T-cell (primary cell): ENCODE data around the gene NKX1-1. TPM values are rescaled to one million over a fixed set of nuclear protein-coding genes. Genes with fewer than 3 reads are reported as not detected.

ENCODE experiments used
- ATAC-seq, 4 experiments: fragments of 200-7000 bp in 3 of 4; fragments of 150-1000 bp in 1 of 4; cut with Tn5 transposase; replicated peaks in 1 of 4; 1 replicate in 3 of 4; 2 replicates in 1 of 4; pipeline ENCODE4 v1.10.0; 2021; ENCODE audit warnings: moderate library complexity in 3 of 4, mild to moderate bottlenecking in 2 of 4, moderate number of reproducible peaks in 1 of 4
- CTCF ChIA-PET, 2 donors: fragments of 300-600 bp; sonication (Branson Sonifier 250); formaldehyde crosslinking; loops; one replicate each; lab custom pipeline; 2022; ENCODE audit warnings: antibody characterized with exemption in 2 of 2; lab: Charles Lee
- POLR2A ChIA-PET, 2 donors: fragments of 300-600 bp; sonication (Branson Sonifier 250); formaldehyde crosslinking; loops; one replicate each; lab custom pipeline; 2022; ENCODE audit warnings: antibody characterized with exemption in 2 of 2; lab: Charles Lee
- DNase-seq, 35 experiments: peaks; one replicate each; pipeline versions ENCODE4 v3.0.0 to v3.0.0-alpha.2; 2013 to 2023
- H3K27ac ChIP-seq: one replicate; pipeline ENCODE4 v1.5.1; 2013; ENCODE audit warnings: low read length
- H3K27me3 ChIP-seq, 2 experiments: replicated peaks in 1 of 2; 1 replicate in 1 of 2; 2 replicates in 1 of 2; pipeline versions ENCODE4 v1.6.1 to v1.7.0; 2013; ENCODE audit warnings: low read length in 1 of 2, mixed read lengths in 1 of 2; ENCODE audit not compliant: control insufficient read depth in 2 of 2, insufficient read depth in 2 of 2; ENCODE audit errors: extremely low read depth in 1 of 2
- H3K36me3 ChIP-seq, 2 donors: 1 replicate in 1 of 2; 2 replicates in 1 of 2; pipeline versions ENCODE4 v1.6.1 to v1.7.0; 2013; ENCODE audit warnings: low read length in 1 of 2; ENCODE audit not compliant: control insufficient read depth in 2 of 2, insufficient read depth in 1 of 2; ENCODE audit errors: extremely low read depth in 1 of 2
- H3K4me1 ChIP-seq, 2 experiments: 1 replicate in 1 of 2; 2 replicates in 1 of 2; pipeline versions ENCODE4 v1.6.1 to v1.7.0; 2013; ENCODE audit warnings: low read length in 2 of 2, mixed read lengths in 1 of 2; ENCODE audit not compliant: insufficient read depth in 2 of 2, control insufficient read depth in 1 of 2; ENCODE audit errors: extremely low read depth in 1 of 2
- H3K4me3 ChIP-seq, 2 donors: 1 replicate in 1 of 2; 2 replicates in 1 of 2; pipeline versions ENCODE4 v1.5.1 to v1.7.0; 2013; ENCODE audit warnings: mild to moderate bottlenecking in 2 of 2, low read length in 1 of 2, moderate library complexity in 1 of 2; ENCODE audit not compliant: control insufficient read depth in 1 of 2; ENCODE audit errors: extremely low read depth in 1 of 2
- H3K9me3 ChIP-seq: 2 replicates; pipeline ENCODE4 v1.7.0; 2013
- H3K27ac Mint-ChIP-seq, 2 donors: one replicate each; pipeline ENCODE4 v1.8.0; 2020 to 2021; ENCODE audit warnings: mild to moderate bottlenecking in 2 of 2, mixed read lengths in 2 of 2
- H3K27me3 Mint-ChIP-seq, 2 donors: one replicate each; pipeline ENCODE4 v1.8.0; 2021 to 2022; ENCODE audit warnings: mixed read lengths in 2 of 2
- H3K36me3 Mint-ChIP-seq: one replicate; pipeline ENCODE4 v1.8.0; 2021; ENCODE audit warnings: mixed read lengths
- H3K4me1 Mint-ChIP-seq, 3 donors: one replicate each; pipeline ENCODE4 v1.8.0; 2020 to 2022; ENCODE audit warnings: mixed read lengths in 3 of 3, mild to moderate bottlenecking in 1 of 3
- H3K4me3 Mint-ChIP-seq, 3 donors: one replicate each; pipeline ENCODE4 v1.8.0; 2020 to 2022; ENCODE audit warnings: mild to moderate bottlenecking in 3 of 3, mixed read lengths in 3 of 3, moderate library complexity in 3 of 3
- H3K9me3 Mint-ChIP-seq, 3 donors: one replicate each; pipeline ENCODE4 v1.8.0; 2020 to 2022; ENCODE audit warnings: mixed read lengths in 3 of 3
- WGBS: methylation state at CpG from one replicate; pipeline ENCODE4 v1.1.5; 2013; ENCODE audit warnings: missing lambda C conversion rate; ENCODE audit not compliant: insufficient coverage; 5-methylcytosine and 5-hydroxymethylcytosine counted together
- total RNA-seq, 35 experiments: library from RNA in 6 of 35; stranded (reverse) in 6 of 35; fragments of 120-200 nt in 1 of 35; gene quantifications; one replicate each; pipeline versions ENCODE4 v1.2.1 to v1.2.4 and lab custom pipeline; 2013 to 2026

NKX1-1 gene
- total RNA-seq (not detected), total RNA-seq (lab: John Stamatoyannopoulos, UW) (0 to 0.19 (median 0) reads per million in 29 experiments)
- total RNA-seq (2013): not detected

GRCh38 chr4:1406394-1406980 lies at the start of gene NKX1-1:
Gene NKX1-1 (minus strand): TSS chr4:1406442. CDS start chr4:1406442, 0 bp downstream.
- peaks cover 0 to 14% of the 10 kb centered on the region in 2 experiments for H3K4me1 ChIP-seq
- ATAC-seq (no peak), DNase-seq (no peak)
- H3K27me3 ChIP-seq: peaks cover 8 to 83% of the 10 kb centered on the region in 2 experiments
- WGBS: 16% methylated on average over 90 of the region's 91 CpGs
- Mint-ChIP-seq H3K27ac (peak within 1 kb of the TSS in 1 of 2 donors; percentile 67), H3K36me3 (no peaks in the 10 kb centered on the region), H3K4me3 (peak within 1 kb of the TSS in 1 of 3 donors; percentile 34), H3K4me1 (peaks cover 4 to 17% (median 7%) of the 10 kb centered on the region in 3 donors), H3K27me3 (peaks cover 31 to 60% of the 10 kb centered on the region in 2 donors), H3K9me3 (no peaks in the 10 kb centered on the region)
- CTCF ChIA-PET: no interaction called here
- no peaks in the 10 kb centered on the region for H3K9me3 ChIP-seq
- H3K36me3 ChIP-seq: no peaks in the 10 kb centered on the region
- no peak within 1 kb of the TSS for H3K27ac ChIP-seq
- POLR2A ChIA-PET: no interaction called here
- no peak within 1 kb of the TSS for H3K4me3 ChIP-seq

- no peaks in the 10 kb centered on the region for H3K36me3 Mint-ChIP-seq
- peaks cover 18 to 24% (median 22%) of the 10 kb centered on the region in 3 donors for H3K9me3 Mint-ChIP-seq
- CTCF ChIA-PET: no interaction called here
- POLR2A ChIA-PET: no interaction called here
- DNase-seq: no peak
- no peak for ATAC-seq
- Histone ChIP-seq H3K4me3 (no peak overlapping the region), H3K36me3 (no peaks in the 10 kb centered on the region), H3K9me3 (peaks cover 2% of the 10 kb centered on the region), H3K27me3 (peaks cover 0 to 34% of the 10 kb centered on the region in 2 experiments), H3K27ac (no peak overlapping the region), H3K4me1 (no peaks in the 10 kb centered on the region)
- WGBS: 91% methylated on average over 2 of the region's 2 CpGs
- no peaks in the 10 kb centered on the region for H3K4me1 Mint-ChIP-seq
- no peak overlapping the region for H3K4me3 Mint-ChIP-seq
- no peak overlapping the region for H3K27ac Mint-ChIP-seq
- H3K27me3 Mint-ChIP-seq: peaks cover 17% of the 10 kb centered on the region in 2 donors
These were observed 47.5 kb upstream of the NKX1-1 start for GRCh38 chr4:1453731-1454130.

DNA sequence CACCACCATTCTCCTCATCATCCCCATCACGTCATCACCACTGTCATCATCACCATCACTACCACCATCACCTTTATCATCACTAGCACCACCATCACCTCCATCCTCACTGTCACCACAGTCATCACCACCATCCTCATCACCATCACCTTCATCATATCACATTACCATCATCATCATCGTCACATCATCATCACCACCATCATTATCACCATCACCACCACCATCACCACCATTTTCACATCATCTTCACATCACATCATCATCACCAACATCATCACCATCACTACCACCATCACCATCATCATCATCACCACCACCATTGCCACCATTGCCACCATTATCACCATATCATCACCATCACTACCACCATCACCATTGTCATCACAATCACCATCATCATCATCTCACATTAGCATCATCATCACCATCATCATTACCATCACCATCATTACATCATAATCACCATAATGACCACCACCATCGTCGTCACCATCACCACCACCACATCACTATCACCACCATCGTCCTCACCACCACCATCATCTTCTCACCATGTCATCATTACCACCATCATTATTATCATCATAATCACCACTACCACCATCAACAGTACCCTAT lies 46.3 kb upstream of the NKX1-1 start:
- H3K9me3 Mint-ChIP-seq: peaks cover 18 to 24% (median 22%) of the 10 kb centered on the region in 3 donors
- POLR2A ChIA-PET: no interaction called here
- H3K27me3 ChIP-seq: peaks cover 0 to 39% of the 10 kb centered on the region in 2 experiments
- peaks cover 2% of the 10 kb centered on the region for H3K9me3 ChIP-seq
- 44% methylated on average over 5 of the region's 5 CpGs for WGBS
- no peaks in the 10 kb centered on the region for H3K36me3 ChIP-seq
- no peak for ATAC-seq
- no peaks in the 10 kb centered on the region for H3K4me1 ChIP-seq
- no peak overlapping the region for H3K4me3 ChIP-seq
- H3K27ac ChIP-seq: no peak overlapping the region
- no peaks in the 10 kb centered on the region for H3K4me1 Mint-ChIP-seq
- no peak for DNase-seq
- no peak overlapping the region for H3K4me3 Mint-ChIP-seq
- H3K36me3 Mint-ChIP-seq: no peaks in the 10 kb centered on the region
- peaks cover 9 to 10% of the 10 kb centered on the region in 2 donors for H3K27me3 Mint-ChIP-seq
- no peak overlapping the region for H3K27ac Mint-ChIP-seq
- CTCF ChIA-PET: no interaction called here

DNA sequence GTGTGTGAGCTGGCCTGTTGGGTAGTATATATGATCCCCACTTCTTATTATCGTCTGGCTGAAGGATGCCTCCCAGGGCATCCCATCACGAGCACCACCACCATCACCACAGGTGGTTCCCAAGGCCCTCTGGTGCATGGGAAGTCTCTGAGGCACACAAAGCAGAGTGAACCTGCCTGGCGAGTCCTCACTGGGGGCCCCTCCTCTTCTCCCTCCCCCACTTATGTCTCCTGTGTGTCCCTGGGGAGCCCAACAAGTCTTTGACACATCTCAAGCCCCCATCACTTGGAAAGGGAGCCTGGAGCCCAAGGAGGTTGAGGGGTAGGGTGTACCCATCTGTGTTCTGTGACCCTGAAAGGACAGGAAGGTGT lies 45.5 kb upstream of the NKX1-1 start:
- Mint-ChIP-seq H3K36me3 (no peaks in the 10 kb centered on the region), H3K4me3 (no peak overlapping the region), H3K9me3 (peaks cover 13 to 22% (median 21%) of the 10 kb centered on the region in 3 donors), H3K27ac (no peak overlapping the region), H3K4me1 (no peaks in the 10 kb centered on the region), H3K27me3 (peaks cover 4 to 11% of the 10 kb centered on the region in 2 donors)
- H3K4me1 ChIP-seq: no peaks in the 10 kb centered on the region
- no peaks in the 10 kb centered on the region for H3K36me3 ChIP-seq
- DNase-seq: no peak
- no peak overlapping the region for H3K4me3 ChIP-seq
- no peak overlapping the region for H3K27ac ChIP-seq
- H3K27me3 ChIP-seq: peaks cover 0 to 45% of the 10 kb centered on the region in 2 experiments
- peaks cover 2% of the 10 kb centered on the region for H3K9me3 ChIP-seq
- POLR2A ChIA-PET: no interaction called here
- ATAC-seq: no peak
- WGBS: 72% methylated on average over 2 of the region's 3 CpGs
- CTCF ChIA-PET: no interaction called here

- Histone ChIP-seq H3K9me3 (peaks cover 2% of the 10 kb centered on the region), H3K36me3 (no peaks in the 10 kb centered on the region), H3K27me3 (peaks cover 0 to 47% of the 10 kb centered on the region in 2 experiments), H3K27ac (no peak overlapping the region), H3K4me3 (no peak overlapping the region), H3K4me1 (no peaks in the 10 kb centered on the region)
- H3K4me3 Mint-ChIP-seq: no peak overlapping the region
- no peaks in the 10 kb centered on the region for H3K4me1 Mint-ChIP-seq
- no peaks in the 10 kb centered on the region for H3K36me3 Mint-ChIP-seq
- H3K27ac Mint-ChIP-seq: no peak overlapping the region
- H3K27me3 Mint-ChIP-seq: peaks cover 3 to 10% of the 10 kb centered on the region in 2 donors
- ATAC-seq: no peak
- CTCF ChIA-PET: no interaction called here
- H3K9me3 Mint-ChIP-seq: peaks cover 12 to 22% (median 20%) of the 10 kb centered on the region in 3 donors
- WGBS: 83% methylated on average over 14 of the region's 18 CpGs
- peak in 1 of 35 experiments; percentile 7 for DNase-seq
- POLR2A ChIA-PET: no interaction called here
These were observed 45.0 kb upstream of the NKX1-1 start for GRCh38 chr4:1451106-1451751.

DNA sequence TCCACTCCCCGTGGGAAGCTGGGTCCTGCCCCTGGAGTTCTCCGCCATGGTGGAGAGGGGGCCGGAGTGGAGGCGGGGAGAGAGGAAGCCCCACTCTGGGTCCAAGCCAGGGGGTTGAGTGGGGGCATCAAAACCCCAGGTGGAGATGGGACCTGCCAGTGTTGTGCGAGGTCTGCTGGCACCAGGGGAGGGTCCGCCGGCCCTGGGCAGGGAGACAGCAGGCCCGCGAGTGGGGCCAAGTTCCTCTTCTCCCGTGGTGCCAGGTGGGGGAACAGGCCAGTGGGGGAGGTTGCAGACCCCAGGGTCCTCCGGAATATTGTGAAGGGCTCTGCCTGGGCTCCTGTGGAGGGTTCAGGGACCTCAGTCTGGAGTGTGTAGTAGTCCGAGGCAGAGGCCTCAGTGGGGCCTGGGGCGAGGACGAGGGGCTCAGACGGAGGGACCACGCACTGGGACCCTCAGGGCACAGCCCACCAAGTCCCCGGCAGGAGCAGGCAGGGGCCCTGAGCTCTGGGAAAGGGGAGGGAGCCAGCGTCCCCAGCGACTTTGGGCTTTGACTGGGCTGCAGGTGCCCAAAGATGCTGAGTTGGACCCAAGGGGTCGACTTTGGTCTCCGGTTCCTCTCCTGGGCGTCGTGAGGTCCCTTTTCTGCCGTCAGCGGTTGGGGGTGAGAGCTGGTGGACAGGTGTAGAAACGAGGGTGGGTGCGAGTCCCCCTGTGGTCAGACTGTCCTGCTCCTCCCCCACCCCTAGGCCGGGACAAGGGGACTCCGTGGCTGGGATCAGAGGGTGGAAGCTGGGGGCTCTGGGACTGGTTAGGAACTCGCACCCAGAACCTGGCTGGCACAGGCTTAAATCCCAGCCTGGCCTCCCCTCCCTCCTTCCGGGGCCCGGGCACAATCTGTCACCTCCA lies 43.8 kb upstream of the NKX1-1 start:
- CTCF ChIA-PET: no interaction called here
- no peaks in the 10 kb centered on the region for H3K4me1 Mint-ChIP-seq

More for the DNA sequence above, 43.8 kb upstream of the NKX1-1 start:
- H3K4me3 Mint-ChIP-seq: no peak overlapping the region
- POLR2A ChIA-PET: no interaction called here
- no peaks in the 10 kb centered on the region for H3K4me1 ChIP-seq
- 83% methylated on average over 23 of the region's 32 CpGs for WGBS
- H3K9me3 ChIP-seq: peaks cover 2% of the 10 kb centered on the region
- peaks cover 12 to 22% (median 20%) of the 10 kb centered on the region in 3 donors for H3K9me3 Mint-ChIP-seq
- H3K27ac Mint-ChIP-seq: no peak overlapping the region
- no peak overlapping the region for H3K4me3 ChIP-seq
- H3K27me3 ChIP-seq: peaks cover 0 to 56% of the 10 kb centered on the region in 2 experiments
- ATAC-seq (no peak), DNase-seq (peak in 1 of 35 experiments; percentile 10)
- H3K27me3 Mint-ChIP-seq: peaks cover 5 to 10% of the 10 kb centered on the region in 2 donors
- H3K36me3 ChIP-seq: no peaks in the 10 kb centered on the region
- H3K36me3 Mint-ChIP-seq: no peaks in the 10 kb centered on the region
- H3K27ac ChIP-seq: no peak overlapping the region
